MCF 10A (cell line): ENCODE measurements around the gene HSPB6. TPM values are rescaled to one million over a fixed set of nuclear protein-coding genes. Genes with fewer than 3 reads are reported as not detected.

ENCODE experiments used
- BruUV-seq: library from RNA; stranded (reverse); fragments of 400-500 nt; replicated peaks from 2 replicates; lab custom pipeline; 2021; lab: Mats Ljungman, UMichigan
- CTCF ChIA-PET: fragments of 300-600 bp; sonication (Branson Sonifier 250); formaldehyde crosslinking; extraction: SDS; loops from one replicate; lab custom pipeline; 2021; ENCODE audit warnings: antibody characterized with exemption, inconsistent platforms; lab: Yijun Ruan, JAX
- POLR2A ChIA-PET: fragments of 300-600, 350-650 bp; sonication (Branson Sonifier 250); formaldehyde crosslinking; extraction: SDS; loops from one replicate; lab custom pipeline; 2020; ENCODE audit warnings: antibody characterized with exemption, inconsistent platforms; lab: Yijun Ruan, JAX
- DNase-seq: peaks from one replicate; pipeline ENCODE4 v3.0.0-alpha.2; 2018; ENCODE audit not compliant: unreplicated experiment
- H3K27ac Mint-ChIP-seq: one replicate; pipeline ENCODE4 v1.8.0; 2022; ENCODE audit warnings: mild to moderate bottlenecking, low read depth, mixed read lengths; ENCODE audit not compliant: unreplicated experiment
- H3K27me3 Mint-ChIP-seq: one replicate; pipeline ENCODE4 v1.8.0; 2022; ENCODE audit warnings: mixed read lengths; ENCODE audit not compliant: insufficient read depth, unreplicated experiment
- H3K36me3 Mint-ChIP-seq: one replicate; pipeline ENCODE4 v1.8.0; 2022; ENCODE audit warnings: mild to moderate bottlenecking, moderate library complexity, mixed read lengths; ENCODE audit not compliant: insufficient read depth, unreplicated experiment
- H3K4me1 Mint-ChIP-seq: one replicate; pipeline ENCODE4 v1.8.0; 2022; ENCODE audit warnings: mixed read lengths; ENCODE audit not compliant: insufficient read depth, unreplicated experiment
- H3K4me3 Mint-ChIP-seq: one replicate; pipeline ENCODE4 v1.8.0; 2022; ENCODE audit warnings: mild to moderate bottlenecking, moderate library complexity, mixed read lengths; ENCODE audit not compliant: unreplicated experiment
- H3K9me3 Mint-ChIP-seq: one replicate; pipeline ENCODE4 v1.8.0; 2022; ENCODE audit warnings: mixed read lengths; ENCODE audit not compliant: unreplicated experiment
- CTCF ChIP-seq: fragments of 200-600 bp; IDR thresholded peaks from one replicate; pipeline ENCODE4 v1.8.0; 2022; ENCODE audit warnings: antibody characterized with exemption, mild to moderate bottlenecking; ENCODE audit not compliant: unreplicated experiment
- intact Hi-C: fragments of 100-400 bp; cut with micrococcal nuclease; formaldehyde crosslinking; loops from 2 replicates; pipeline ENCODE4 v1.14.1; 2022
- total RNA-seq: library from RNA; stranded (reverse); gene quantifications from 2 replicates; pipeline ENCODE4 v1.2.3, GENCODE V29; 2022

The HSPB6 gene
- total RNA-seq, 1 experiment from 2014 or later, result 0.21 TPM

- Mint-ChIP-seq H3K27ac (no peak overlapping the region), H3K4me1 (no peaks in the 10 kb centered on the region), H3K9me3 (no peaks in the 10 kb centered on the region), H3K36me3 (no peaks in the 10 kb centered on the region), H3K4me3 (no peak overlapping the region), H3K27me3 (peaks cover 16% of the 10 kb centered on the region)
- no peak for TF ChIP-seq CTCF
- intact Hi-C loops, result no loop called here
- BruUV-seq, result no TSS peak
- CTCF ChIA-PET, result no interaction called here
- POLR2A ChIA-PET, result no interaction called here
- no peak for DNase-seq
Measured at GRCh38 chr19:35793381-35794165, 36.7 kb upstream of the HSPB6 start.

- BruUV-seq, result no TSS peak
- no peak for TF ChIP-seq CTCF
- intact Hi-C loops, result no loop called here
Measured at GRCh38 chr19:35792888-35793287, 36.1 kb upstream of the HSPB6 start.

GRCh38 chr19:35792312-35792711 is 35.5 kb upstream of the HSPB6 start:
- Mint-ChIP-seq H3K4me1 (no peaks in the 10 kb centered on the region), H3K27me3 (peaks cover 16% of the 10 kb centered on the region), H3K36me3 (no peaks in the 10 kb centered on the region), H3K4me3 (no peak overlapping the region), H3K27ac (no peak overlapping the region), H3K9me3 (no peaks in the 10 kb centered on the region)
- POLR2A ChIA-PET, result no interaction called here
- DNase-seq, result no peak
- CTCF ChIA-PET, result no interaction called here
- no TSS peak for BruUV-seq
- TF ChIP-seq CTCF, result no peak
- intact Hi-C loops, result no loop called here

More at GRCh38 chr19:35792888-35793287, 36.1 kb upstream of the HSPB6 start:
- Mint-ChIP-seq H3K4me3 (no peak overlapping the region), H3K27me3 (peaks cover 16% of the 10 kb centered on the region), H3K27ac (no peak overlapping the region), H3K9me3 (no peaks in the 10 kb centered on the region), H3K4me1 (no peaks in the 10 kb centered on the region), H3K36me3 (no peaks in the 10 kb centered on the region)
- no peak for DNase-seq
- CTCF ChIA-PET, result no interaction called here
- POLR2A ChIA-PET, result no interaction called here

- peaks cover 11% of the 10 kb centered on the region for H3K27me3 Mint-ChIP-seq
- no peak overlapping the region for H3K27ac Mint-ChIP-seq
- no peaks in the 10 kb centered on the region for H3K36me3 Mint-ChIP-seq
- intact Hi-C loops, result no loop called here
- H3K4me3 Mint-ChIP-seq, result no peak overlapping the region
- TF ChIP-seq CTCF, result no peak
- no peak for DNase-seq
- no TSS peak for BruUV-seq
- no peaks in the 10 kb centered on the region for H3K4me1 Mint-ChIP-seq
- H3K9me3 Mint-ChIP-seq, result no peaks in the 10 kb centered on the region
- ChIA-PET POLR2A (no interaction called here), CTCF (no interaction called here)
Measured at GRCh38 chr19:35791814-35792279, 35.0 kb upstream of the HSPB6 start.
